Fibroblast of lung (primary cell): Measurements from ENCODE around the gene CTSZ. TPM values are rescaled to one million over a fixed set of nuclear protein-coding genes. Genes with fewer than 3 reads are reported as not detected.

Experiments
- DNase-seq, 2 donors: peaks; one replicate each; pipeline versions ENCODE4 v3.0.0 to v3.0.0-alpha.2; 2010; ENCODE audit warnings: low read depth in 2 of 2
- H2AFZ ChIP-seq: 2 replicates; pipeline ENCODE4 v1.5.1; 2012; ENCODE audit warnings: low read length, control low read depth, inconsistent platforms
- H3K27ac ChIP-seq: 2 replicates; pipeline ENCODE4 v1.5.1; 2011; ENCODE audit warnings: low read length, control low read depth; ENCODE audit not compliant: insufficient read depth
- H3K27me3 ChIP-seq: 2 replicates; pipeline ENCODE4 v1.5.1; 2011; ENCODE audit warnings: mild to moderate bottlenecking, low read length; ENCODE audit not compliant: control insufficient read depth, insufficient read depth
- H3K36me3 ChIP-seq: 2 replicates; pipeline ENCODE4 v1.5.1; 2011; ENCODE audit warnings: low read length; ENCODE audit not compliant: control insufficient read depth, insufficient read depth
- H3K4me1 ChIP-seq: 2 replicates; pipeline ENCODE4 v1.5.1; 2011; ENCODE audit warnings: low read length; ENCODE audit not compliant: control insufficient read depth, insufficient read depth; ENCODE audit errors: extremely low read depth
- H3K4me2 ChIP-seq: 2 replicates; pipeline ENCODE4 v1.5.1; 2011; ENCODE audit warnings: low read length, control low read depth; ENCODE audit not compliant: insufficient read depth; ENCODE audit errors: extremely low read depth
- H3K4me3 ChIP-seq, 4 experiments: fragments of 200-600 bp in 1 of 4; sonication (generic) in 1 of 4; replicated peaks in 1 of 4; 2 replicates each; pipeline ENCODE4 v1.5.1; 2011 to 2016; ENCODE audit warnings: low read length in 4 of 4, low read depth in 3 of 4, mild to moderate bottlenecking in 3 of 4, control low read depth in 2 of 4, inconsistent platforms in 1 of 4, mixed read lengths in 1 of 4; ENCODE audit not compliant: insufficient read depth in 1 of 4; ENCODE audit errors: control extremely low read depth in 1 of 4
- H3K79me2 ChIP-seq: 2 replicates; pipeline ENCODE4 v1.5.1; 2012; ENCODE audit warnings: mild to moderate bottlenecking, low read length, inconsistent platforms; ENCODE audit not compliant: control insufficient read depth, insufficient read depth
- H3K9ac ChIP-seq: 2 replicates; pipeline ENCODE4 v1.5.1; 2011; ENCODE audit warnings: mild to moderate bottlenecking, low read length, control low read depth; ENCODE audit not compliant: insufficient read depth
- H3K9me3 ChIP-seq: 2 replicates; pipeline ENCODE4 v1.5.1; 2012; ENCODE audit warnings: low read depth, low read length; ENCODE audit not compliant: control insufficient read depth, insufficient read depth
- H4K20me1 ChIP-seq: 2 replicates; pipeline ENCODE4 v1.5.1; 2011; ENCODE audit warnings: low read length; ENCODE audit not compliant: control insufficient read depth, insufficient read depth; ENCODE audit errors: extremely low read depth
- CTCF ChIP-seq, 2 donors: IDR thresholded peaks in 1 of 2; conservative IDR thresholded peaks in 1 of 2; 1 replicate in 1 of 2; 2 replicates in 1 of 2; pipeline ENCODE4 v1.5.1; 2011 to 2012; ENCODE audit warnings: low read length in 2 of 2, control low read depth in 1 of 2, inconsistent platforms in 1 of 2, low read depth in 1 of 2, mild to moderate bottlenecking in 1 of 2
- EZH2 ChIP-seq: IDR thresholded peaks from 2 replicates; pipeline ENCODE4 v1.5.1; 2012; ENCODE audit warnings: low read length, control low read depth, mild to moderate bottlenecking; ENCODE audit errors: missing control alignments
- polyA plus RNA-seq, 2 donors: library from polyadenylated mRNA; depleted of rRNA in 1 of 2; stranded (reverse) in 1 of 2; unstranded in 1 of 2; fragments of >200 nt; gene quantifications; 2 replicates each; pipeline ENCODE4 v1.2.1, GENCODE V29; 2011 to 2012; ENCODE audit warnings: missing spikeins in 1 of 2
- total RNA-seq: library from RNA; depleted of rRNA; stranded (reverse); fragments of >200 nt; gene quantifications from 2 replicates; pipeline ENCODE4 v1.2.1, GENCODE V29; 2014

CTSZ gene
- total and polyA plus RNA-seq, 2 donors (not counting 1 experiment from before 2014, with no cell fraction given) = 201 to 250 TPM

DNA sequence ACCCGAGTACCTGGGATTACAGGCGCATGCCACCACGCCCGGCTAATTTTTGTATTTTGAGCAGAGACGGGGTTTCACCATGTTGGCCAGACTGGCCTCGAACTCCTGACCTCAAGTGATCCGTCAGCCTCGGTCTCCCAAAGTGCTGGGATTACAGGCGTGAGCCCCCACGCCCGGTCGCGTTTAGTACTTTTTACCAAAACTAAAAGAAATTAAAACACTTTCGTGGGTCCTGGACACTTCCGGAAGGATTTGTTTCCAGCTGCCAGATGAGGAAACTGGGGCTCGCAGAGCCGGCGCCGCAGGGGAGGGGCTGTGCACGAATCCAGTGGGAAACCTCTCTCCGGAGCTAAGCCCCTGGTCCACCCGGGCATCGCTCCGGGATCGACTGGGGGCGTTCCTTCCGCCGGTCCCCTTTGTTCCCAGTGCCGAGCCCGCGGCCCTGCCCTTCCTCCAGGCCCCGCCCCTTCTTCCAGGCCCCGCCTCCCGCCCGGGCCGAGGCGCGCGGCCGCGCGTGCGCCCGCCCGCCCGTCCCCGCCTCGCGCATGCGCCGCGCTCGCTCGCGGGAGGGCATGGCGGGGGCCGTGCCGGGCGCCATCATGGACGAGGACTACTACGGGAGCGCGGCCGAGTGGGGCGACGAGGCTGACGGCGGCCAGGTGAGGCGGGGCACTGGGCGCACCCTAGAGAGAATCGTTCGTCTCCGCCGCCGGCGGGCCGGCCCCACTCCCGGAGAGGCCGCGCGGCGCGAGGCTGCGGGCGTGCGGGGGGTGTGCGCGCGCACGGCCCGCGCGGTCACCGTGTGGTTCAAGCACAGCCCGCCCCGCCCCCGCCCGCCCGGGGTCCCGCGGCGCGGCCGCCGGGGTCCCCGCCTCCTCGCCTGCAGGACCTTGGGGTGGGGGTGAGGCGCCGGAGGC lies 26.1 kb downstream of the CTSZ start, which contains the start of gene NELFCD:
TSS of gene NELFCD (plus strand) at position 546 of the 917 bp plus-strand sequence. CDS start at position 600, 54 bp downstream.
- Histone ChIP-seq H3K9me3 (no peaks in the 10 kb centered on the region), H3K36me3 (no peaks in the 10 kb centered on the region), H3K4me1 (no peaks in the 10 kb centered on the region), H4K20me1 (no peaks in the 10 kb centered on the region), H3K27me3 (no peaks in the 10 kb centered on the region), H2AFZ (peak within 1 kb of the TSS; percentile 85), H3K79me2 (peaks cover 36% of the 10 kb centered on the region), H3K27ac (peak within 1 kb of the TSS; percentile 51), H3K4me3 (peak within 1 kb of the TSS; percentile 68 to 98 (median 78)), H3K4me2 (peak within 1 kb of the TSS; percentile 81), H3K9ac (peak within 1 kb of the TSS; percentile 79)
- DNase-seq = peak; percentile 69 to 82
- no peak for TF ChIP-seq EZH2

- TF ChIP-seq EZH2 (no peak), CTCF (conservative IDR thresholded peaks at IDR 0.05 in 1 of 2, IDR thresholded peaks at IDR 0.05 in 1 of 2; ENCODE audit: low read depth in 1 of 2, low read length in 2 of 2) (no peak)
- Histone ChIP-seq H3K4me3 (no peak overlapping the region), H3K4me2 (no peak overlapping the region), H3K9me3 (no peaks in the 10 kb centered on the region), H3K4me1 (no peaks in the 10 kb centered on the region), H2AFZ (no peak overlapping the region), H3K36me3 (no peaks in the 10 kb centered on the region), H3K27ac (no peak overlapping the region), H4K20me1 (no peaks in the 10 kb centered on the region), H3K79me2 (peaks cover 18% of the 10 kb centered on the region), H3K27me3 (no peaks in the 10 kb centered on the region), H3K9ac (no peak overlapping the region)
- no peak for DNase-seq
Observed at GRCh38 chr20:58978351-58979190, 28.5 kb downstream of the CTSZ start.

DNA sequence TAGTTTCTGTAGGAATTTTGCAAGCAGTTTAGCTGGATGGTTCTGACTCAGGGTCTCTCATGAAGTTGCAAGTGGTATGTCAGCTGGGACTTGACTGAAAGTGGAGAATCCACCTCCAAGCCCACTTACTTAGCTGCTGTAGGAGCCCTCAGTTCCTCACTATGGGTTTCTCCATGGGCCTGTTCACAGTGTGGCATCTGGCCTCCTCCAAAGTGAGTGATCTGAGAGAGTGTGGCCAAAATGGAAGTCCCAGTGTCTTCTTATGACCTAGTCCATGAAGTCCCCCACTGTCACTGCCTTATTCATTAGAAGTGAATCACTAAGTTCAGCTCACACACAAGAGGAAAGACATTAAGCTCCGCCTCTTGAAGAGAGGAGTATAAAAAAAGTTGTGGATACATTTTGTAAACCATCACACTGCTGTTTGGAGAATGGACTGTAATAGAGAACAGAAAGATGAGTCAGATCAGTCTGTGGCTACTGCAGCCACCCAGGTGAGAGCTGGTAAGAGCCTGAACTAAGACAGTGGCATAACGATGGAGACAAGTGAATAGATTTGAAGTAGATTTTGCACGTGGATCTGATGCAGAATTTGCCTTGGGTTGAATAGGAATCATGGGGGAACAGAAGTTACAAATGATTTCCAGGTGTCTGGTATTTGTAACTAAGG lies 30.9 kb downstream of the CTSZ start:
- Histone ChIP-seq H4K20me1 (no peaks in the 10 kb centered on the region), H3K79me2 (no peaks in the 10 kb centered on the region), H3K36me3 (no peaks in the 10 kb centered on the region), H3K9me3 (no peaks in the 10 kb centered on the region), H3K4me1 (no peaks in the 10 kb centered on the region), H3K27me3 (peaks cover 3% of the 10 kb centered on the region), H3K9ac (no peak overlapping the region), H2AFZ (no peak overlapping the region), H3K27ac (no peak overlapping the region), H3K4me3 (no peak overlapping the region), H3K4me2 (no peak overlapping the region)
- peak in 1 of 2 donors; percentile 5 for DNase-seq
- TF ChIP-seq EZH2 (no peak), CTCF (conservative IDR thresholded peaks at IDR 0.05 in 1 of 2, IDR thresholded peaks at IDR 0.05 in 1 of 2; ENCODE audit: low read depth in 1 of 2, low read length in 2 of 2) (no peak)
